ENCODE data around the gene ANO7.
A peak's percentile ranks its signal among the peaks of the same experiment; 100 is the strongest.

DNA sequence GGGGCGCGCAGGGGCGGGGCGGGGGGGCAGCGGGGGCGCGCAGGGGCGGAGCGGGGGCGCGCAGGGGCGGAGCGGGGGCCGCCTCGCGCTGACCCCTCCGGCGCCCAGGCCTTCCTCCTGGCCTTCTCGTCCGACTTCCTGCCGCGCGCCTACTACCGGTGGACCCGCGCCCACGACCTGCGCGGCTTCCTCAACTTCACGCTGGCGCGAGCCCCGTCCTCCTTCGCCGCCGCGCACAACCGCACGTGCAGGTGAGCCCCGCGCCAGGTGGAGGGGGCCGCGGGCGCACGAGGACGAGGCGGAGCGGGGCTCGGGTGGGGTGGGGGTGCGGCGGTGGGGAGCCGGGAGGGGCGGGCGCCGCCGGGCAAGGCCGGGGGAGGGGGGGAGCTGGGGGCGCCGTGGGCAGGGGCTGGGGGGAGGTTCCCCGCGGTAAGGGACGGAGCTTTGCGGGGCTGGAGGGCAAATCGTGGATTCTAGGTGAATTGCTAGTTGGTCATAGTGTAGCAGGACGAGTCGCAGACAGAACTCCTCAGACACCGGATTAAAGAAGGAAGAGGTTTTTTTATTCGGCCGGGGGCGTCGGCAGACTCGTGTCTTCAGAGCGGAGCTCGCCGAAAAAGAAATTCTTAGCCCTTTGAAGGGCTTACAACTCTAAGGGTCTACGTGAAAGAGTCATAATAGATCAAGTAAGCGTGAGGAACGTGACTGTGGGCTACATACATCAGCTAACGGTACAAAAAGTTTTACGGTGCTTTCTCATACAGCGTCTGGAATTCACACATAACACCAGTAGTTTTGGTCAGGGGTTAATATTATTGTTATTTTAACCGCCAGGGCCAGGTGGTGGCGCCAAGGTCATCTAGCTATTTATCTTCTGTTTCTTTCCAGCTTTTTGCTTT, 29.9 kb downstream of the ANO7 start:
- TF ChIP-seq, protein P1, sequence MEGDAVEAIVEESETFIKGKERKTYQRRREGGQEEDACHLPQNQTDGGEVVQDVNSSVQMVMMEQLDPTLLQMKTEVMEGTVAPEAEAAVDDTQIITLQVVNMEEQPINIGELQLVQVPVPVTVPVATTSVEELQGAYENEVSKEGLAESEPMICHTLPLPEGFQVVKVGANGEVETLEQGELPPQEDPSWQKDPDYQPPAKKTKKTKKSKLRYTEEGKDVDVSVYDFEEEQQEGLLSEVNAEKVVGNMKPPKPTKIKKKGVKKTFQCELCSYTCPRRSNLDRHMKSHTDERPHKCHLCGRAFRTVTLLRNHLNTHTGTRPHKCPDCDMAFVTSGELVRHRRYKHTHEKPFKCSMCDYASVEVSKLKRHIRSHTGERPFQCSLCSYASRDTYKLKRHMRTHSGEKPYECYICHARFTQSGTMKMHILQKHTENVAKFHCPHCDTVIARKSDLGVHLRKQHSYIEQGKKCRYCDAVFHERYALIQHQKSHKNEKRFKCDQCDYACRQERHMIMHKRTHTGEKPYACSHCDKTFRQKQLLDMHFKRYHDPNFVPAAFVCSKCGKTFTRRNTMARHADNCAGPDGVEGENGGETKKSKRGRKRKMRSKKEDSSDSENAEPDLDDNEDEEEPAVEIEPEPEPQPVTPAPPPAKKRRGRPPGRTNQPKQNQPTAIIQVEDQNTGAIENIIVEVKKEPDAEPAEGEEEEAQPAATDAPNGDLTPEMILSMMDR (IDR thresholded peaks at IDR 0.05; ENCODE audit: low read length), result peak; percentile 29; the same call in 1 of the 2 replicates
- no peak for TF ChIP-seq EZH2 (optimal IDR thresholded peaks at IDR 0.05; ENCODE audit: low read depth, low read length)

Measured in MM.1S (cell line).